DND-41 (cell line): Measurements from ENCODE around the gene FBXL13.
"Not testable (repeated sequence)": the region's sequence is repeated elsewhere in the genome, so short reads cannot be mapped to it uniquely, and the experiment has no call there.

Experiments used
- ATAC-seq: fragments of 200-7000 bp; cut with Tn5 transposase; 3 replicates; pipeline ENCODE4 v1.9.1; 2021; ENCODE audit warnings: low read depth; ENCODE audit not compliant: insufficient read depth
- DNase-seq: peaks from one replicate; pipeline ENCODE4 v3.0.0-alpha.2; 2020
- H2AFZ ChIP-seq: 2 replicates; pipeline ENCODE4 v1.6.0; 2012; ENCODE audit warnings: low read depth, low read length
- H3K27ac ChIP-seq: 2 replicates; pipeline ENCODE4 v1.5.1; 2012; ENCODE audit warnings: low read length, inconsistent platforms
- H3K27me3 ChIP-seq: fragments of 200-600 bp; sonication (generic); 2 replicates; pipeline ENCODE4 v1.6.0; 2012; ENCODE audit warnings: low read length, mild to moderate bottlenecking, inconsistent platforms; ENCODE audit not compliant: insufficient read depth, poor library complexity
- H3K36me3 ChIP-seq: 2 replicates; pipeline ENCODE4 v1.5.1; 2012; ENCODE audit warnings: low read length, inconsistent platforms; ENCODE audit not compliant: insufficient read depth
- H3K4me1 ChIP-seq: 2 replicates; pipeline ENCODE4 v1.5.1; 2012; ENCODE audit warnings: mild to moderate bottlenecking, low read length; ENCODE audit not compliant: insufficient read depth
- H3K4me2 ChIP-seq: 2 replicates; pipeline ENCODE4 v1.6.0; 2012; ENCODE audit warnings: mild to moderate bottlenecking, moderate library complexity, low read length, inconsistent platforms; ENCODE audit not compliant: insufficient read depth
- H3K4me3 ChIP-seq, 2 experiments: fragments of 200-600 bp in 1 of 2; shearing (Covaris generic) in 1 of 2; 2 replicates each; pipeline ENCODE4 v1.5.1; 2012 to 2016; ENCODE audit warnings: inconsistent platforms in 2 of 2, low read length in 2 of 2, mild to moderate bottlenecking in 2 of 2, low read depth in 1 of 2, moderate library complexity in 1 of 2
- H3K79me2 ChIP-seq: 2 replicates; pipeline ENCODE4 v1.6.0; 2012; ENCODE audit warnings: low read length, inconsistent platforms; ENCODE audit not compliant: insufficient read depth
- H3K9ac ChIP-seq: 2 replicates; pipeline ENCODE4 v1.6.0; 2012; ENCODE audit warnings: low read depth, mild to moderate bottlenecking, inconsistent platforms, low read length, moderate library complexity
- H3K9me3 ChIP-seq: 2 replicates; pipeline ENCODE4 v1.5.1; 2012; ENCODE audit warnings: low read length, moderate library complexity, mild to moderate bottlenecking, inconsistent platforms; ENCODE audit not compliant: insufficient read depth, severe bottlenecking
- H4K20me1 ChIP-seq: 2 replicates; pipeline ENCODE4 v1.6.0; 2012; ENCODE audit warnings: low read length; ENCODE audit not compliant: insufficient read depth
- EZH2 ChIP-seq: IDR thresholded peaks from 3 replicates; pipeline ENCODE4 v1.6.1; 2012; ENCODE audit warnings: borderline replicate concordance, low read depth, mild to moderate bottlenecking, moderate library complexity, low read length, inconsistent platforms; ENCODE audit not compliant: severe bottlenecking
- TF ChIP-seq, protein P1 (sequence below): IDR thresholded peaks from 2 replicates; pipeline ENCODE4 v1.5.1; 2012; ENCODE audit warnings: borderline replicate concordance, low read length, moderate library complexity, mild to moderate bottlenecking; ENCODE audit not compliant: poor library complexity, severe bottlenecking; ENCODE audit errors: extremely low read depth

Gene FBXL13

DNA sequence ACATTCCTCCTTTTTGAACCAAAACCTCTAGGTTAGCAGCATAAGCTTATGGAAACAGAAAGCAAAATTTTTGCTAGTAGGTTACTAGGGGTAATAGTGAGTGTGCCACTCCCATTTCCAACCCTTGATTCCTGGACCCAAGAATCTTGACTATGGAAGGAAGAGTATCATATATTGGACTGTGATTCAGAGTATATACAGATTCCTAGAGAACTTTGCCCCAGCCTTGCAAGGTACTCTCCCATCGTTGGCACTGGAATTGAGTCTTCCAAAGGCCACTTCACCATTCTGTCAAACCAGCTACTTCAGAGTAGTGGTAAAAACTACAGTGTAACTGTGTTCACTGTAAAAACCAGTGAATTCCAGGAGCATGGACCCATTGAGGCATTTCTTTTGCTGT is 92.4 kb downstream of the FBXL13 start:
- H3K4me2 ChIP-seq: no peak overlapping the region
- DNase-seq (no peak), ATAC-seq (no peak)
- H3K27me3 ChIP-seq: no peaks in the 10 kb centered on the region
- H3K9ac ChIP-seq: no peak overlapping the region
- H2AFZ ChIP-seq: no peak overlapping the region
- no peaks in the 10 kb centered on the region for H3K4me1 ChIP-seq
- no peak overlapping the region for H3K4me3 ChIP-seq
- H3K36me3 ChIP-seq: no peaks in the 10 kb centered on the region
- H4K20me1 ChIP-seq: no peaks in the 10 kb centered on the region
- H3K79me2 ChIP-seq: no peaks in the 10 kb centered on the region
- TF ChIP-seq, protein P1, sequence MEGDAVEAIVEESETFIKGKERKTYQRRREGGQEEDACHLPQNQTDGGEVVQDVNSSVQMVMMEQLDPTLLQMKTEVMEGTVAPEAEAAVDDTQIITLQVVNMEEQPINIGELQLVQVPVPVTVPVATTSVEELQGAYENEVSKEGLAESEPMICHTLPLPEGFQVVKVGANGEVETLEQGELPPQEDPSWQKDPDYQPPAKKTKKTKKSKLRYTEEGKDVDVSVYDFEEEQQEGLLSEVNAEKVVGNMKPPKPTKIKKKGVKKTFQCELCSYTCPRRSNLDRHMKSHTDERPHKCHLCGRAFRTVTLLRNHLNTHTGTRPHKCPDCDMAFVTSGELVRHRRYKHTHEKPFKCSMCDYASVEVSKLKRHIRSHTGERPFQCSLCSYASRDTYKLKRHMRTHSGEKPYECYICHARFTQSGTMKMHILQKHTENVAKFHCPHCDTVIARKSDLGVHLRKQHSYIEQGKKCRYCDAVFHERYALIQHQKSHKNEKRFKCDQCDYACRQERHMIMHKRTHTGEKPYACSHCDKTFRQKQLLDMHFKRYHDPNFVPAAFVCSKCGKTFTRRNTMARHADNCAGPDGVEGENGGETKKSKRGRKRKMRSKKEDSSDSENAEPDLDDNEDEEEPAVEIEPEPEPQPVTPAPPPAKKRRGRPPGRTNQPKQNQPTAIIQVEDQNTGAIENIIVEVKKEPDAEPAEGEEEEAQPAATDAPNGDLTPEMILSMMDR: no peak
- TF ChIP-seq EZH2: no peak
- H3K9me3 ChIP-seq: no peaks in the 10 kb centered on the region
- no peak overlapping the region for H3K27ac ChIP-seq

DNA sequence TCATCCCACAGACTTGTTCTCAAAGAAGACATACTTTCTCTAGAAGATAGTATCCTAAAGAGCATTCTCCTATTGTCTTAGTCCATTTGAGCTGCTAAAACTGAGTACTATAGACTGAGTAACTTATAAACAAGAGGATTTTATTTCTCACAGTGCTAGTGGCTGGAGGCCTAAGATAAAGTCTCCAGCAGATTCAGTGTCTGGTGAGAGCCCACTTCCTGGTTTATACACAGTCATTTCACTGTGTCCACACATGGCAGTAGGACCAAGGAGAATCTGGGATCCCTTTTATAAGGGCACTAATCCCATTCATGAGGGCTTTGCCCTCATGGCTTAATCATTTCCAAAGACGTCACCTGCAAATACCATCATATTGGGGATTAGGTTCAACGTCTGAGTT is 93.1 kb downstream of the FBXL13 start:
- Histone ChIP-seq H3K27ac (no peak overlapping the region), H3K79me2 (no peaks in the 10 kb centered on the region), H3K27me3 (no peaks in the 10 kb centered on the region), H2AFZ (no peak overlapping the region), H3K9me3 (no peaks in the 10 kb centered on the region), H3K4me3 (no peak overlapping the region), H3K9ac (no peak overlapping the region), H3K4me1 (no peaks in the 10 kb centered on the region), H4K20me1 (no peaks in the 10 kb centered on the region), H3K4me2 (no peak overlapping the region), H3K36me3 (no peaks in the 10 kb centered on the region)
- TF ChIP-seq EZH2: no peak
- TF ChIP-seq, protein P1: no peak
- DNase-seq (no peak), ATAC-seq (no peak)

DNA sequence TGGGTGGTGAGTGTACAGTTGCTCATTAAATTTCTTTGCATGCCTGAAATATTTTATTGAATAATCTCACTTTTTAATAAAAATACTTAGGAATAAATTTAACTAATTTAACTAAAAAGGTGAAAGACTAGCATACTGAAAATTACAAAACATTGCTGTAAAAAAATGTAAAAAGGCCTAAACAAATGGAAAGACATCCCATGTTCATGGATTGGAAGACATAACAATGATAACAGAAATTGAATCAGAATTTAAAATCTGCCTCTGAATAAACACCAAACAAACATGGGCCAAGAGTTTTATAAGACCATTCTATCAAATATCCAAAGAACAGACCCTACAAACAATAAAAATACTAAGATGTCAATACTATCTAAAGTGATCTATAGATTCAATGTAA is 94.9 kb downstream of the FBXL13 start:
- DNase-seq: no peak
- H2AFZ ChIP-seq: no peak overlapping the region
- TF ChIP-seq, protein P1: no peak
- TF ChIP-seq EZH2: no peak
- H3K4me1 ChIP-seq: no peaks in the 10 kb centered on the region
- no peak overlapping the region for H3K4me2 ChIP-seq
- H3K4me3 ChIP-seq: no peak overlapping the region
- H3K9ac ChIP-seq: no peak overlapping the region
- no peaks in the 10 kb centered on the region for H3K36me3 ChIP-seq
- ATAC-seq: no peak
- H4K20me1 ChIP-seq: no peaks in the 10 kb centered on the region
- H3K79me2 ChIP-seq: no peaks in the 10 kb centered on the region
- no peak overlapping the region for H3K27ac ChIP-seq
- no peaks in the 10 kb centered on the region for H3K27me3 ChIP-seq
- no peaks in the 10 kb centered on the region for H3K9me3 ChIP-seq

DNA sequence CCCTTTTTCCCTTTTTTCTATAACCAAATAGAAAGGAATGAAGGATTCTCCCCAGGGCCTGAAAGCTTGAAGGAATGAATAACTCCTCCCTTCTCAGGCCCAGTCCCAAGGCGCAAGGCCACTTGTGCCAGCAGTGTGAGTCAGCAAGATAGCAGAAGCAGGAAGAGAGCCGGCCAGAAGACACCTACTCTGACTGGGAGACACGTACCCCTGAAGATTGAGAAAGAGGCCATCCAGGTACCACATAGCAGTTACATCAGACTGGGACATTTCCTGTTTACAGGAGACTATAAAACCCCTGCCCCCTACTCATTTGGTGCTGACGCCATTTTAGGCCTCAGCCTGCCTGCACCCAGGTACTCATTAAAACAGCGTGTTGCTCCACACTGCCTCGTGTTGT is 96.3 kb downstream of the FBXL13 start:
- Histone ChIP-seq H3K27ac (no peak overlapping the region), H3K9me3 (no peaks in the 10 kb centered on the region), H3K4me1 (no peaks in the 10 kb centered on the region), H3K79me2 (no peaks in the 10 kb centered on the region), H4K20me1 (no peaks in the 10 kb centered on the region), H3K27me3 (no peaks in the 10 kb centered on the region), H3K4me3 (no peak overlapping the region), H2AFZ (no peak overlapping the region), H3K36me3 (no peaks in the 10 kb centered on the region), H3K4me2 (no peak overlapping the region), H3K9ac (no peak overlapping the region)
- no peak for ATAC-seq
- TF ChIP-seq, protein P1: no peak
- TF ChIP-seq EZH2: no peak
- DNase-seq: no peak

DNA sequence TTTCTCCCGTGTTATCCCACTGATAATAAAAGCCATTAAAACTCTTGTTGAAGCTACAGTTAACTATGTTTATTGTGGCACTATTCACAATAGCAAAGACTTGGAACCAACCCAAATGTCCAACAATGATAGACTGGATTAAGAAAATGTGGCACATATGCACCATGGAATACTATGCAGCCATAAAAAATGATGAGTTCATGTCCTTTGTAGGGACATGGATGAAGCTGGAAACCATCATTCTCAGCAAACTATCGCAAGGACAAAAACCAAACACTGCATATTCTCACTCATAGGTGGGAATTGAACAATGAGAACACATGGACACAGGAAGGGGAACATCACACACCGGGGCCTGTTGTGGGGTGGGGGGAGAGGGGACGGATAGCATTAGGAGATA is 97.0 kb downstream of the FBXL13 start:
- not testable (repeated sequence) for DNase-seq, H3K9ac ChIP-seq, H3K27ac ChIP-seq, H3K4me3 ChIP-seq, H3K4me1 ChIP-seq, H3K4me2 ChIP-seq, H2AFZ ChIP-seq, ATAC-seq, H4K20me1 ChIP-seq, H3K79me2 ChIP-seq, H3K36me3 ChIP-seq, H3K27me3 ChIP-seq, H3K9me3 ChIP-seq
